COLO829 (cell line): ENCODE measurements around the gene SFTPB.

Source experiments
- DNase-seq: peaks from one replicate; pipeline ENCODE4 v3.0.0; 2012; ENCODE audit warnings: low spot score

Gene SFTPB

GRCh38 chr2:85702172-85702571, 34.2 kb upstream of the SFTPB start:
- no peak for DNase-seq

GRCh38 chr2:85699325-85699724, 31.3 kb upstream of the SFTPB start:
- DNase-seq = no peak

GRCh38 chr2:85698880-85699254, 30.9 kb upstream of the SFTPB start:
- no peak for DNase-seq

- no peak for DNase-seq
These were observed 30.3 kb upstream of the SFTPB start for GRCh38 chr2:85698184-85698879.

- DNase-seq = no peak
These were observed 29.7 kb upstream of the SFTPB start for GRCh38 chr2:85697716-85698115.

GRCh38 chr2:85697096-85697495, 29.1 kb upstream of the SFTPB start:
- no peak for DNase-seq

GRCh38 chr2:85695691-85696668, 28.0 kb upstream of the SFTPB start:
- DNase-seq = no peak

GRCh38 chr2:85695121-85695520, 27.1 kb upstream of the SFTPB start:
- no peak for DNase-seq

GRCh38 chr2:85694052-85695025, 26.3 kb upstream of the SFTPB start, which contains the start of gene GNLY:
Gene GNLY, plus strand, starts transcription at chr2:85694358. Its CDS starts 61 bp downstream, at chr2:85694419.
- DNase-seq = no peak

- no peak for DNase-seq
These were observed 24.1 kb upstream of the SFTPB start for GRCh38 chr2:85692039-85692645.

- no peak for DNase-seq
These were observed 22.9 kb upstream of the SFTPB start for GRCh38 chr2:85690932-85691331.

- no peak for DNase-seq
These were observed 16.8 kb upstream of the SFTPB start for GRCh38 chr2:85684806-85685205.

- no peak for DNase-seq
These were observed 16.4 kb upstream of the SFTPB start for GRCh38 chr2:85684380-85684779.

GRCh38 chr2:85682378-85682777, 14.4 kb upstream of the SFTPB start:
- no peak for DNase-seq

GRCh38 chr2:85681776-85682175, 13.8 kb upstream of the SFTPB start:
- DNase-seq = no peak

- DNase-seq = no peak
These were observed 13.4 kb upstream of the SFTPB start for GRCh38 chr2:85681372-85681763.

GRCh38 chr2:85680707-85681371, 12.8 kb upstream of the SFTPB start:
- DNase-seq = no peak

- peak; percentile 82 for DNase-seq
These were observed 11.0 kb upstream of the SFTPB start for GRCh38 chr2:85678794-85679672.

- no peak for DNase-seq
These were observed 10.4 kb upstream of the SFTPB start for GRCh38 chr2:85678377-85678776.
